GM12878 (cell line): Measurements from ENCODE around the gene SSBP2. TPM values are rescaled to one million over a fixed set of nuclear protein-coding genes. Genes with fewer than 3 reads are reported as not detected.

Source experiments
- ATAC-seq: fragments of 200-7000 bp; cut with Tn5 transposase; 3 replicates; pipeline ENCODE4 v1.9.1; 2020; ENCODE audit warnings: mild to moderate bottlenecking, moderate library complexity
- BruUV-seq: library from RNA; stranded (reverse); fragments of 400-500 nt; replicated peaks from 2 replicates; lab custom pipeline; 2021; lab: Mats Ljungman, UMichigan
- CTCF ChIA-PET: fragments of 300-600 bp; sonication (Branson Sonifier 250); formaldehyde crosslinking; extraction: SDS; loops from one replicate; lab custom pipeline; 2021; ENCODE audit warnings: inconsistent platforms; lab: Yijun Ruan, JAX
- POLR2A ChIA-PET: fragments of 350-600 bp; formaldehyde crosslinking; extraction: SDS; loops from one replicate; lab custom pipeline; 2021; ENCODE audit warnings: inconsistent platforms; lab: Charles Lee
- RAD21 ChIA-PET: fragments of 300-600 bp; sonication (Branson Sonifier 250); formaldehyde crosslinking; loops from one replicate; lab custom pipeline; 2023; ENCODE audit warnings: antibody characterized with exemption; ENCODE audit not compliant: unreplicated experiment; lab: Charles Lee
- SMC1A ChIA-PET: fragments of 300-600 bp; sonication (Branson Sonifier 250); formaldehyde crosslinking; loops from one replicate; lab custom pipeline; 2023; ENCODE audit not compliant: unreplicated experiment, uncharacterized antibody; lab: Charles Lee
- DNase-seq: peaks from one replicate; pipeline ENCODE4 v3.0.0-alpha.2; 2011; ENCODE audit warnings: low read depth, low spot score
- FAIRE-seq: peaks from 3 replicates; lab custom pipeline; 2011; peaks lifted over from hg19 to GRCh38; lab: Jason Lieb, UNC
- H2AFZ ChIP-seq: 2 replicates; pipeline ENCODE4 v1.6.0; 2011; ENCODE audit warnings: low read depth, low read length, control low read depth; ENCODE audit not compliant: control insufficient read depth
- H3K27ac ChIP-seq: 2 replicates; pipeline ENCODE4 v1.5.1; 2011; ENCODE audit warnings: control low read depth; ENCODE audit not compliant: control insufficient read depth, insufficient read depth
- H3K27me3 ChIP-seq, 2 experiments: replicated peaks in 1 of 2; 2 replicates each; pipeline versions ENCODE4 v1.6.0 to v1.6.1; 2011; ENCODE audit warnings: low read length in 1 of 2; ENCODE audit not compliant: control insufficient read depth in 2 of 2, insufficient read depth in 2 of 2
- H3K36me3 ChIP-seq, 2 experiments: 2 replicates each; pipeline ENCODE4 v1.5.1; 2011; ENCODE audit warnings: low read length in 1 of 2; ENCODE audit not compliant: control insufficient read depth in 2 of 2, insufficient read depth in 2 of 2
- H3K4me1 ChIP-seq: 2 replicates; pipeline ENCODE4 v1.6.1; 2011; ENCODE audit warnings: mild to moderate bottlenecking, low read length, moderate library complexity, mixed read lengths; ENCODE audit not compliant: control insufficient read depth, insufficient read depth
- H3K4me2 ChIP-seq: 2 replicates; pipeline ENCODE4 v1.6.0; 2011; ENCODE audit warnings: control low read depth; ENCODE audit not compliant: control insufficient read depth, insufficient read depth
- H3K4me3 ChIP-seq: fragments of 200-600 bp; sonication (generic); 2 replicates; pipeline ENCODE4 v1.5.1; 2016
- H3K79me2 ChIP-seq: 2 replicates; pipeline ENCODE4 v1.6.0; 2011; ENCODE audit warnings: low read length; ENCODE audit not compliant: control insufficient read depth, insufficient read depth
- H3K9ac ChIP-seq: 2 replicates; pipeline ENCODE4 v1.8.0; 2011; ENCODE audit warnings: low read length, control low read depth, mixed read lengths; ENCODE audit not compliant: control insufficient read depth, insufficient read depth
- H3K9me3 ChIP-seq: replicated peaks from 3 replicates; pipeline ENCODE4 v1.5.1; 2011; ENCODE audit warnings: mild to moderate bottlenecking, low read length; ENCODE audit not compliant: control insufficient read depth, insufficient read depth
- H4K20me1 ChIP-seq: 2 replicates; pipeline ENCODE4 v1.6.0; 2011; ENCODE audit not compliant: control insufficient read depth, insufficient read depth
- BACH1 ChIP-seq: fragments of 450-650 bp; IDR thresholded peaks from 2 replicates; pipeline ENCODE4 v1.6.1; 2017; ENCODE audit warnings: mild to moderate bottlenecking, borderline replicate concordance
- CHD2 ChIP-seq: IDR thresholded peaks from 2 replicates; pipeline ENCODE4 v1.6.1; 2011; ENCODE audit warnings: low read depth, low read length, improper control_type of control experiment, borderline replicate concordance
- GABPA ChIP-seq: IDR thresholded peaks from 2 replicates; pipeline ENCODE4 v1.6.1; 2014; ENCODE audit warnings: antibody characterized with exemption, low read depth, mild to moderate bottlenecking, inconsistent platforms
- HDGF ChIP-seq: fragments of 450-650 bp; IDR thresholded peaks from 2 replicates; pipeline ENCODE4 v1.6.1; 2016; ENCODE audit warnings: antibody characterized with exemption
- MEF2A ChIP-seq: IDR thresholded peaks from 2 replicates; pipeline ENCODE4 v1.6.1; 2011; ENCODE audit warnings: low read depth, mild to moderate bottlenecking, low read length, moderate library complexity; ENCODE audit not compliant: insufficient read depth
- MYC ChIP-seq: IDR thresholded peaks from 2 replicates; pipeline ENCODE4 v1.6.1; 2011; ENCODE audit warnings: mild to moderate bottlenecking, low read length, moderate library complexity, inconsistent platforms; ENCODE audit not compliant: insufficient read depth, insufficient replicate concordance, insufficient read length, severe bottlenecking
- NFYB ChIP-seq: IDR thresholded peaks from 2 replicates; pipeline ENCODE4 v1.6.1; 2011; ENCODE audit warnings: low read depth, mild to moderate bottlenecking, low read length, improper control_type of control experiment, moderate library complexity; ENCODE audit not compliant: insufficient read depth
- NR2C1 ChIP-seq: fragments of 450-650 bp; IDR thresholded peaks from 2 replicates; pipeline ENCODE4 v1.6.1; 2017; ENCODE audit warnings: antibody characterized with exemption, mild to moderate bottlenecking, moderate library complexity
- PAX5 ChIP-seq: IDR thresholded peaks from 2 replicates; pipeline ENCODE4 v1.6.1; 2011; ENCODE audit warnings: low read depth, low read length, borderline replicate concordance
- RAD51 ChIP-seq: fragments of 450-650 bp; IDR thresholded peaks from 2 replicates; pipeline ENCODE4 v1.6.1; 2016; ENCODE audit warnings: moderate library complexity, mild to moderate bottlenecking, inconsistent platforms
- RFX5 ChIP-seq: IDR thresholded peaks from 2 replicates; pipeline ENCODE4 v1.6.1; 2011; ENCODE audit warnings: low read depth, low read length, improper control_type of control experiment
- SP1 ChIP-seq: IDR thresholded peaks from one replicate; pipeline ENCODE4 v1.6.1; 2011; ENCODE audit warnings: low read depth, low read length
- STAT1 ChIP-seq: fragments of 450-650 bp; conservative IDR thresholded peaks from 2 replicates; pipeline ENCODE4 v1.6.1; 2014; ENCODE audit warnings: antibody characterized with exemption, mild to moderate bottlenecking
- ZNF274 ChIP-seq: IDR thresholded peaks from one replicate; pipeline ENCODE4 v1.8.0; 2011; ENCODE audit not compliant: insufficient read length, insufficient read depth
- WGBS: methylation state at CpG from one replicate; pipeline ENCODE4 v1.1.6; 2016; ENCODE audit warnings: low lambda C conversion rate; ENCODE audit not compliant: insufficient replicate concordance, insufficient coverage; ENCODE audit errors: missing lambda C conversion rate; 5-methylcytosine and 5-hydroxymethylcytosine counted together
- in situ Hi-C: fragments of 300-500 bp; cut with MboI; formaldehyde crosslinking; loops from 9 replicates; pipeline ENCODE4 v1.14.3; 2018; ENCODE audit warnings: mixed read lengths
- intact Hi-C: fragments of 100-400 bp; cut with micrococcal nuclease; formaldehyde crosslinking; loops from one replicate; pipeline ENCODE4 v1.14.2; 2022; ENCODE audit not compliant: unreplicated experiment
- polyA plus RNA-seq, 11 experiments: library from polyadenylated mRNA; depleted of rRNA in 4 of 11; unstranded in 6 of 11; stranded (reverse) in 5 of 11; fragments of >200 nt; fragmentation: Nextera tagmentation in 4 of 11; fragmentation: Illumina TruSeq in 1 of 11; extraction: Ambion mirVana in 4 of 11; extraction: Trizol in 1 of 11; gene quantifications; 1 replicate in 1 of 11; 2 replicates in 10 of 11; pipeline versions ENCODE4 v1.2.1 to v1.2.3, GENCODE V29; 2011 to 2016; ENCODE audit warnings: inconsistent platforms in 2 of 11, missing spikeins in 2 of 11, low read depth in 1 of 11
- total RNA-seq, 4 experiments: library from RNA; depleted of rRNA in 3 of 4; stranded (reverse); fragments of >200 nt in 3 of 4; fragmentation: Illumina TruSeq in 1 of 4; extraction: Trizol in 1 of 4; gene quantifications; 2 replicates each; pipeline versions ENCODE4 v1.2.1 to v1.2.3, GENCODE V29; 2013 to 2021
- TF ChIP-seq, protein P1 (sequence below): fragments of 450-650 bp; IDR thresholded peaks from 2 replicates; pipeline ENCODE4 v1.6.1; 2017; ENCODE audit warnings: mild to moderate bottlenecking, low read depth, inconsistent platforms; ENCODE audit not compliant: poor library complexity, severe bottlenecking
- TF ChIP-seq, protein P2 (sequence below): fragments of 450-650 bp; IDR thresholded peaks from 2 replicates; pipeline ENCODE4 v1.6.1; 2016; ENCODE audit warnings: mild to moderate bottlenecking

The SSBP2 gene
- total and polyA plus RNA-seq, 10 of the 15 experiments (the other 5 are each of a cell fraction or from before 2014, with no cell fraction given), result 52.2 to 132 (median 110) TPM

GRCh38 chr5:81393430-81393782, 357.5 kb downstream of the SSBP2 start:
- Histone ChIP-seq H3K9me3 (no peaks in the 10 kb centered on the region; the same call in 2 of the 3 replicates), H3K27me3 (peaks cover 2% of the 10 kb centered on the region in 2 experiments; a peak in 3 of 4 replicates), H3K27ac (no peak overlapping the region), H3K4me2 (peak overlapping the region; percentile 1; the same call in 1 of the 2 replicates), H3K9ac (no peak overlapping the region), H4K20me1 (no peaks in the 10 kb centered on the region), H3K79me2 (no peaks in the 10 kb centered on the region), H3K4me3 (no peak overlapping the region), H3K36me3 (no peaks in the 10 kb centered on the region), H3K4me1 (no peaks in the 10 kb centered on the region), H2AFZ (no peak overlapping the region)
- 58% methylated on average over 10 of the region's 10 CpGs for WGBS
- intact Hi-C loops (no loop called here), in situ Hi-C loops (no loop called here)
- RAD21 ChIA-PET, result no interaction called here
- SMC1A ChIA-PET, result no interaction called here
- TF ChIP-seq STAT1 (no peak), RFX5 (no peak), NR2C1 (no peak), BACH1 (no peak), PAX5 (no peak), NFYB (no peak), MEF2A (no peak), MYC (no peak), GABPA (no peak), HDGF (no peak), RAD51 (no peak), SP1 (no peak), ZNF274 (no peak), CHD2 (no peak)
- TF ChIP-seq, protein P1, sequence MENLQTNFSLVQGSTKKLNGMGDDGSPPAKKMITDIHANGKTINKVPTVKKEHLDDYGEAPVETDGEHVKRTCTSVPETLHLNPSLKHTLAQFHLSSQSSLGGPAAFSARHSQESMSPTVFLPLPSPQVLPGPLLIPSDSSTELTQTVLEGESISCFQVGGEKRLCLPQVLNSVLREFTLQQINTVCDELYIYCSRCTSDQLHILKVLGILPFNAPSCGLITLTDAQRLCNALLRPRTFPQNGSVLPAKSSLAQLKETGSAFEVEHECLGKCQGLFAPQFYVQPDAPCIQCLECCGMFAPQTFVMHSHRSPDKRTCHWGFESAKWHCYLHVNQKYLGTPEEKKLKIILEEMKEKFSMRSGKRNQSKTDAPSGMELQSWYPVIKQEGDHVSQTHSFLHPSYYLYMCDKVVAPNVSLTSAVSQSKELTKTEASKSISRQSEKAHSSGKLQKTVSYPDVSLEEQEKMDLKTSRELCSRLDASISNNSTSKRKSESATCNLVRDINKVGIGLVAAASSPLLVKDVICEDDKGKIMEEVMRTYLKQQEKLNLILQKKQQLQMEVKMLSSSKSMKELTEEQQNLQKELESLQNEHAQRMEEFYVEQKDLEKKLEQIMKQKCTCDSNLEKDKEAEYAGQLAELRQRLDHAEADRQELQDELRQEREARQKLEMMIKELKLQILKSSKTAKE, result no peak
- TF ChIP-seq, protein P2, sequence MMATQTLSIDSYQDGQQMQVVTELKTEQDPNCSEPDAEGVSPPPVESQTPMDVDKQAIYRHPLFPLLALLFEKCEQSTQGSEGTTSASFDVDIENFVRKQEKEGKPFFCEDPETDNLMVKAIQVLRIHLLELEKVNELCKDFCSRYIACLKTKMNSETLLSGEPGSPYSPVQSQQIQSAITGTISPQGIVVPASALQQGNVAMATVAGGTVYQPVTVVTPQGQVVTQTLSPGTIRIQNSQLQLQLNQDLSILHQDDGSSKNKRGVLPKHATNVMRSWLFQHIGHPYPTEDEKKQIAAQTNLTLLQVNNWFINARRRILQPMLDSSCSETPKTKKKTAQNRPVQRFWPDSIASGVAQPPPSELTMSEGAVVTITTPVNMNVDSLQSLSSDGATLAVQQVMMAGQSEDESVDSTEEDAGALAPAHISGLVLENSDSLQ, result no peak
- POLR2A ChIA-PET, result no interaction called here
- no peak for ATAC-seq
- FAIRE-seq, result no peak
- no peak for DNase-seq
- CTCF ChIA-PET, result no interaction called here
- BruUV-seq, result no TSS peak
